ENCODE data around the gene RASD2. TPM values are rescaled to one million over a fixed set of nuclear protein-coding genes. Genes with fewer than 3 reads are reported as not detected.

The RASD2 gene
- total and polyA plus RNA-seq, 2 donors (not counting 1 experiment from before 2014, with no cell fraction given): under 0.01 to 0.01 TPM

- Histone ChIP-seq H3K9me3 (ENCODE audit: control insufficient read depth, insufficient read depth, low read depth, low read length) (no peaks in the 10 kb centered on the region), H3K36me3 (ENCODE audit: control insufficient read depth, insufficient read depth, low read length) (no peaks in the 10 kb centered on the region), H2AFZ (ENCODE audit: low read length) (no peak overlapping the region), H3K4me1 (ENCODE audit: control insufficient read depth, extremely low read depth, insufficient read depth, low read length) (peaks cover 3% of the 10 kb centered on the region), H3K27ac (ENCODE audit: insufficient read depth, low read length) (no peak overlapping the region), H4K20me1 (ENCODE audit: control insufficient read depth, extremely low read depth, insufficient read depth, low read length) (no peaks in the 10 kb centered on the region), H3K79me2 (ENCODE audit: control insufficient read depth, insufficient read depth, low read length) (no peaks in the 10 kb centered on the region), H3K4me3 (replicated peaks in 1 of 4; ENCODE audit: control extremely low read depth in 1 of 4, insufficient read depth in 1 of 4, low read depth in 3 of 4, low read length in 4 of 4) (no peak overlapping the region), H3K9ac (ENCODE audit: insufficient read depth, low read length) (no peak overlapping the region), H3K4me2 (ENCODE audit: extremely low read depth, insufficient read depth, low read length) (no peak overlapping the region), H3K27me3 (ENCODE audit: control insufficient read depth, insufficient read depth, low read length) (peaks cover 34% of the 10 kb centered on the region)
- TF ChIP-seq CTCF (conservative IDR thresholded peaks at IDR 0.05 in 1 of 2, IDR thresholded peaks at IDR 0.05 in 1 of 2; ENCODE audit: low read depth in 1 of 2, low read length in 2 of 2) (no peak), EZH2 (IDR thresholded peaks at IDR 0.05; ENCODE audit: low read length, missing control alignments) (no peak)
- DNase-seq (ENCODE audit: low read depth in 2 of 2): no peak
These were observed 4.2 kb downstream of the RASD2 start for GRCh38 chr22:35544827-35545226.

GRCh38 chr22:35546886-35547285, 6.3 kb downstream of the RASD2 start:
- Histone ChIP-seq H3K4me2 (ENCODE audit: extremely low read depth, insufficient read depth, low read length) (no peak overlapping the region), H2AFZ (ENCODE audit: low read length) (no peak overlapping the region), H3K27me3 (ENCODE audit: control insufficient read depth, insufficient read depth, low read length) (peaks cover 24% of the 10 kb centered on the region), H3K4me1 (ENCODE audit: control insufficient read depth, extremely low read depth, insufficient read depth, low read length) (no peaks in the 10 kb centered on the region), H3K36me3 (ENCODE audit: control insufficient read depth, insufficient read depth, low read length) (no peaks in the 10 kb centered on the region), H3K27ac (ENCODE audit: insufficient read depth, low read length) (no peak overlapping the region), H3K9ac (ENCODE audit: insufficient read depth, low read length) (no peak overlapping the region), H3K79me2 (ENCODE audit: control insufficient read depth, insufficient read depth, low read length) (no peaks in the 10 kb centered on the region), H3K9me3 (ENCODE audit: control insufficient read depth, insufficient read depth, low read depth, low read length) (no peaks in the 10 kb centered on the region), H4K20me1 (ENCODE audit: control insufficient read depth, extremely low read depth, insufficient read depth, low read length) (no peaks in the 10 kb centered on the region), H3K4me3 (replicated peaks in 1 of 4; ENCODE audit: control extremely low read depth in 1 of 4, insufficient read depth in 1 of 4, low read depth in 3 of 4, low read length in 4 of 4) (no peak overlapping the region)
- no peak for DNase-seq (ENCODE audit: low read depth in 2 of 2)
- TF ChIP-seq CTCF (conservative IDR thresholded peaks at IDR 0.05 in 1 of 2, IDR thresholded peaks at IDR 0.05 in 1 of 2; ENCODE audit: low read depth in 1 of 2, low read length in 2 of 2) (no peak), EZH2 (IDR thresholded peaks at IDR 0.05; ENCODE audit: low read length, missing control alignments) (no peak)

GRCh38 chr22:35547987-35548721, 7.5 kb downstream of the RASD2 start:
- H4K20me1 ChIP-seq (ENCODE audit: control insufficient read depth, extremely low read depth, insufficient read depth, low read length): no peaks in the 10 kb centered on the region
- no peak overlapping the region for H3K4me3 ChIP-seq (replicated peaks in 1 of 4; ENCODE audit: control extremely low read depth in 1 of 4, insufficient read depth in 1 of 4, low read depth in 3 of 4, low read length in 4 of 4)
- no peaks in the 10 kb centered on the region for H3K36me3 ChIP-seq (ENCODE audit: control insufficient read depth, insufficient read depth, low read length)
- peaks cover 11% of the 10 kb centered on the region for H3K27me3 ChIP-seq (ENCODE audit: control insufficient read depth, insufficient read depth, low read length)
- no peak overlapping the region for H2AFZ ChIP-seq (ENCODE audit: low read length)
- no peak for TF ChIP-seq EZH2 (IDR thresholded peaks at IDR 0.05; ENCODE audit: low read length, missing control alignments)
- peak; percentile 6 to 36 for TF ChIP-seq CTCF (conservative IDR thresholded peaks at IDR 0.05 in 1 of 2, IDR thresholded peaks at IDR 0.05 in 1 of 2; ENCODE audit: low read depth in 1 of 2, low read length in 2 of 2)
- H3K4me2 ChIP-seq (ENCODE audit: extremely low read depth, insufficient read depth, low read length): no peak overlapping the region
- no peak overlapping the region for H3K27ac ChIP-seq (ENCODE audit: insufficient read depth, low read length)
- no peaks in the 10 kb centered on the region for H3K79me2 ChIP-seq (ENCODE audit: control insufficient read depth, insufficient read depth, low read length)
- DNase-seq (ENCODE audit: low read depth in 2 of 2): no peak
- H3K4me1 ChIP-seq (ENCODE audit: control insufficient read depth, extremely low read depth, insufficient read depth, low read length): no peaks in the 10 kb centered on the region
- H3K9me3 ChIP-seq (ENCODE audit: control insufficient read depth, insufficient read depth, low read depth, low read length): no peaks in the 10 kb centered on the region
- no peak overlapping the region for H3K9ac ChIP-seq (ENCODE audit: insufficient read depth, low read length)

Measured in fibroblast of lung (primary cell).